Measurements from ENCODE around the gene PHACTR4.

DNA sequence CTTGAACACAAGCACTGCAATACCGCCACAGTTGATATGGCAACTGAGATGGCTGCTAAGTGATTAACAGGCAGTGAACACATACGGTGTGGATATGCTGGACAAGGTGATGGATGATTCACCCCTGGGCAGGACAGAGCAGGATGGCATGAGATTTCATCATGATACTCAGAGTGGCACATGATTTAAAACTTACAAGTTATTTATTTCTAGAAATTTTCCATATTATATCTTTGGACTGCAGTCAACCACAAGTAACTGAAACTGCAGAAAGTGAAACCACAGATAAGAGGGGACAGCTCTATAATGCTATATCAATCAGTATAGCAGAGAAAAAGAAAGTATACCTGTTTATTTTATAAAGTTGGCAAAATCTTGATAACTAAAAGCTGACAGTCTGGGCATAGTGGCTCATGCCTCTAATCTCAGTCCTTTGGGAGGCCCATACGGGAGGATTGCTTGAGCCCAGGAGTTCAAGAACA lies 47.9 kb downstream of the PHACTR4 start:
- TF ChIP-seq CTCF (IDR thresholded peaks at IDR 0.05) (no peak), POLR2A (IDR thresholded peaks at IDR 0.05) (no peak)
